ENCODE data around the gene VSIR. TPM values are rescaled to one million over a fixed set of nuclear protein-coding genes. Genes with fewer than 3 reads are reported as not detected.

Gene VSIR
- total RNA-seq, 1 experiment from 2014 or later: 18.5 TPM

DNA sequence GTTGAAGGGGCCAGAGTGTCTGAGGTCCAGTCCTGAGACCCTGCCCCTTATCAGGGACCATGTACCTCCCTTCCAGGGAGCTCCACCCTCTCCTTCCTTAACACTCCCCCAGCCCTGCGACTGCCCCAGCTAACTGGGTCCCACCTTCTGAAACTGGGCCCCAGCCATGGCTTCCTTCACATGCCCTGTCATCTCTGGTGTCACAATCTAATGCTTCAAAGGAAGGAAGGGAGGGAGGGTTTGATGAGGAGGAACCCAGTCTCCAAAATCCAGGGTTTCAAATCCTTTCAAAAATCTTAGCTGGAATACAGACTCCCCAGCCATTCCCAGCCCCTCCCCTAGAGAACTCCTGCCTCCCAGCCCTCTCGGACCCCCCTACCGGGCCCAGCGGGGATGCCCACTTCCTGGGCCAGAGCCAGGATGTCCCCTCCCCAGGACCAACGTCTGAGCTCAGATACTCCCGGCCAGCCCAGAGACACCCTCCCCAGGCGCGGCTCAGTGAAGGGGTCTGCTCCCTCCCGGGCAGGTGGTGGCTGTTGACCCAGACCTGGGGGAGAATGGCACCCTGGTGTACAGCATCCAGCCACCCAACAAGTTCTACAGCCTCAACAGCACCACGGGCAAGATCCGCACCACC lies 71.7 kb downstream of the VSIR start:
- BruUV-seq (replicated peaks): no TSS peak
- no peak for DNase-seq (ENCODE audit: low read depth, low spot score)
- intact Hi-C loops (cut with micrococcal nuclease): no loop called here

More for the DNA sequence above, 71.7 kb downstream of the VSIR start:
- no peaks in the 10 kb centered on the region for H3K9me3 ChIP-seq (ENCODE audit: control insufficient read depth in 1 of 2, insufficient read depth in 1 of 2, low read depth in 1 of 2, low read length in 2 of 2)
- H3K4me2 ChIP-seq (ENCODE audit: low read length): no peak overlapping the region
- ChIA-PET RAD21 (ENCODE audit: low non-redundant PET in 1 of 2, low total read pairs in 2 of 2, uncharacterized antibody in 2 of 2, unreplicated experiment in 2 of 2) (no interaction called here), CTCF (no interaction called here), POLR2A (no interaction called here)
- H2AFZ ChIP-seq (ENCODE audit: low read depth, low read length, poor library complexity, severe bottlenecking): no peak overlapping the region
- peaks cover 0 to 3% of the 10 kb centered on the region in 2 experiments; a peak in 1 of 4 replicates for H3K4me1 ChIP-seq (ENCODE audit: control insufficient read depth in 1 of 2, insufficient read depth in 2 of 2, low read length in 2 of 2)
- TF ChIP-seq EZH2 (IDR thresholded peaks at IDR 0.05) (no peak), RAD21 (IDR thresholded peaks at IDR 0.05; ENCODE audit: low read depth) (no peak), ZNF274 (IDR thresholded peaks at IDR 0.05; ENCODE audit: low read depth, low read length) (no peak), SP1 (IDR thresholded peaks at IDR 0.05; ENCODE audit: low read depth) (no peak), ZBTB33 (IDR thresholded peaks at IDR 0.05; ENCODE audit: extremely low read depth, insufficient replicate concordance, low read length) (no peak), ATF3 (IDR thresholded peaks at IDR 0.05) (no peak), ZFX (IDR thresholded peaks at IDR 0.05) (no peak), JUND (IDR thresholded peaks at IDR 0.05) (no peak), SIN3A (IDR thresholded peaks at IDR 0.05; ENCODE audit: low read depth) (no peak), FOSL1 (IDR thresholded peaks at IDR 0.05; ENCODE audit: low read depth) (no peak), CBX3 (IDR thresholded peaks at IDR 0.05; ENCODE audit: low read depth) (no peak), POLR2A (IDR thresholded peaks at IDR 0.05; ENCODE audit: borderline replicate concordance, extremely low read depth, insufficient read depth, insufficient read length) (no peak), TCF7L2 (IDR thresholded peaks at IDR 0.05; ENCODE audit: borderline replicate concordance, extremely low read depth, insufficient read depth, insufficient read length) (no peak)
- TF ChIP-seq, protein P1, sequence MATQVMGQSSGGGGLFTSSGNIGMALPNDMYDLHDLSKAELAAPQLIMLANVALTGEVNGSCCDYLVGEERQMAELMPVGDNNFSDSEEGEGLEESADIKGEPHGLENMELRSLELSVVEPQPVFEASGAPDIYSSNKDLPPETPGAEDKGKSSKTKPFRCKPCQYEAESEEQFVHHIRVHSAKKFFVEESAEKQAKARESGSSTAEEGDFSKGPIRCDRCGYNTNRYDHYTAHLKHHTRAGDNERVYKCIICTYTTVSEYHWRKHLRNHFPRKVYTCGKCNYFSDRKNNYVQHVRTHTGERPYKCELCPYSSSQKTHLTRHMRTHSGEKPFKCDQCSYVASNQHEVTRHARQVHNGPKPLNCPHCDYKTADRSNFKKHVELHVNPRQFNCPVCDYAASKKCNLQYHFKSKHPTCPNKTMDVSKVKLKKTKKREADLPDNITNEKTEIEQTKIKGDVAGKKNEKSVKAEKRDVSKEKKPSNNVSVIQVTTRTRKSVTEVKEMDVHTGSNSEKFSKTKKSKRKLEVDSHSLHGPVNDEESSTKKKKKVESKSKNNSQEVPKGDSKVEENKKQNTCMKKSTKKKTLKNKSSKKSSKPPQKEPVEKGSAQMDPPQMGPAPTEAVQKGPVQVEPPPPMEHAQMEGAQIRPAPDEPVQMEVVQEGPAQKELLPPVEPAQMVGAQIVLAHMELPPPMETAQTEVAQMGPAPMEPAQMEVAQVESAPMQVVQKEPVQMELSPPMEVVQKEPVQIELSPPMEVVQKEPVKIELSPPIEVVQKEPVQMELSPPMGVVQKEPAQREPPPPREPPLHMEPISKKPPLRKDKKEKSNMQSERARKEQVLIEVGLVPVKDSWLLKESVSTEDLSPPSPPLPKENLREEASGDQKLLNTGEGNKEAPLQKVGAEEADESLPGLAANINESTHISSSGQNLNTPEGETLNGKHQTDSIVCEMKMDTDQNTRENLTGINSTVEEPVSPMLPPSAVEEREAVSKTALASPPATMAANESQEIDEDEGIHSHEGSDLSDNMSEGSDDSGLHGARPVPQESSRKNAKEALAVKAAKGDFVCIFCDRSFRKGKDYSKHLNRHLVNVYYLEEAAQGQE (IDR thresholded peaks at IDR 0.05; ENCODE audit: low read depth): no peak
- no peak overlapping the region for H3K27ac ChIP-seq (ENCODE audit: low read depth, low read length)
- ATAC-seq: no peak
- no peaks in the 10 kb centered on the region for H3K9me2 ChIP-seq (ENCODE audit: insufficient read depth)
- no peak overlapping the region for H3K4me3 ChIP-seq (replicated peaks in 1 of 2; ENCODE audit: low read depth in 1 of 2, low read length in 2 of 2)
- H3K27me3 ChIP-seq (ENCODE audit: insufficient read depth, low read length): no peaks in the 10 kb centered on the region
- no peak overlapping the region for H3K9ac ChIP-seq (ENCODE audit: low read length)
- H4K20me1 ChIP-seq (ENCODE audit: insufficient read depth): no peaks in the 10 kb centered on the region
- H3K36me3 ChIP-seq (ENCODE audit: control insufficient read depth in 1 of 2, insufficient read depth in 2 of 2, low read length in 2 of 2): no peaks in the 10 kb centered on the region
- H3K79me2 ChIP-seq (ENCODE audit: insufficient read depth, low read length): no peaks in the 10 kb centered on the region

Data from HCT116 (cell line).